GM12892 (cell line): ENCODE data around the gene ADRB1.

Experiments used
- DNase-seq: peaks from one replicate; pipeline ENCODE4 v3.0.0; 2011; ENCODE audit not compliant: insufficient read length
- FAIRE-seq: peaks from 2 replicates; lab custom pipeline; 2011; peaks lifted over from hg19 to GRCh38; lab: Jason Lieb, UNC
- POLR2A ChIP-seq: IDR thresholded peaks from 2 replicates; pipeline ENCODE4 v1.6.1; 2011; ENCODE audit warnings: low read depth, low read length, control low read depth
- POLR2AphosphoS5 ChIP-seq: IDR thresholded peaks from 2 replicates; pipeline ENCODE4 v1.6.1; 2011; ENCODE audit warnings: low read depth, low read length, control low read depth
- TAF1 ChIP-seq: IDR thresholded peaks from 2 replicates; pipeline ENCODE4 v1.6.1; 2011; ENCODE audit warnings: low read depth, mild to moderate bottlenecking, control low read depth, low read length, borderline replicate concordance

Gene ADRB1

GRCh38 chr10:114027951-114028350 lies 15.7 kb upstream of the ADRB1 start:
- no peak for DNase-seq
- FAIRE-seq, result no peak
- no peak for TF ChIP-seq POLR2A
- TF ChIP-seq POLR2AphosphoS5, result no peak
- no peak for TF ChIP-seq TAF1

GRCh38 chr10:114028425-114028824 lies 15.2 kb upstream of the ADRB1 start:
- FAIRE-seq (no peak), DNase-seq (no peak)
- TF ChIP-seq TAF1 (no peak), POLR2AphosphoS5 (no peak), POLR2A (no peak)

GRCh38 chr10:114029655-114030054 lies 14.0 kb upstream of the ADRB1 start:
- no peak for FAIRE-seq
- no peak for DNase-seq
- no peak for TF ChIP-seq POLR2A

GRCh38 chr10:114030140-114030539 lies 13.5 kb upstream of the ADRB1 start:
- TF ChIP-seq TAF1 (no peak), POLR2A (no peak), POLR2AphosphoS5 (no peak)
- no peak for DNase-seq

GRCh38 chr10:114031073-114031972 lies 12.3 kb upstream of the ADRB1 start:
- DNase-seq (no peak), FAIRE-seq (no peak)
- TF ChIP-seq POLR2A, result no peak
- TF ChIP-seq TAF1, result no peak

More at GRCh38 chr10:114030140-114030539, 13.5 kb upstream of the ADRB1 start:
- FAIRE-seq, result no peak

- TF ChIP-seq POLR2A, result no peak
- TF ChIP-seq POLR2AphosphoS5, result no peak
- no peak for TF ChIP-seq TAF1
- no peak for DNase-seq
- no peak for FAIRE-seq
Measured at GRCh38 chr10:114033566-114033965, 10.1 kb upstream of the ADRB1 start.

- no peak for DNase-seq
- TF ChIP-seq POLR2AphosphoS5 (no peak), POLR2A (no peak), TAF1 (no peak)
- FAIRE-seq, result no peak
Measured at GRCh38 chr10:114034923-114035645, 8.6 kb upstream of the ADRB1 start.

GRCh38 chr10:114035791-114036190 lies 7.9 kb upstream of the ADRB1 start:
- TF ChIP-seq TAF1, result no peak
- no peak for TF ChIP-seq POLR2AphosphoS5
- TF ChIP-seq POLR2A, result no peak
- FAIRE-seq (no peak), DNase-seq (no peak)

- TF ChIP-seq POLR2AphosphoS5, result no peak
- no peak for TF ChIP-seq POLR2A
- TF ChIP-seq TAF1, result no peak
- FAIRE-seq (no peak), DNase-seq (no peak)
Measured at GRCh38 chr10:114038819-114039218, 4.8 kb upstream of the ADRB1 start.

- no peak for DNase-seq
- TF ChIP-seq TAF1 (no peak), POLR2A (no peak), POLR2AphosphoS5 (no peak)
- no peak for FAIRE-seq
Measured at GRCh38 chr10:114041166-114041565, 2.5 kb upstream of the ADRB1 start.

GRCh38 chr10:114042895-114043531 lies 653 bp upstream of the ADRB1 start:
- TF ChIP-seq POLR2AphosphoS5, result no peak
- TF ChIP-seq TAF1, result no peak
- TF ChIP-seq POLR2A, result no peak
- DNase-seq, result peak; percentile 42

More at GRCh38 chr10:114042895-114043531, 653 bp upstream of the ADRB1 start:
- peak; percentile 80 for FAIRE-seq
